GM19025 (cell line): ENCODE data around the gene GOLPH3.
A peak's percentile ranks its signal among the peaks of the same experiment; 100 is the strongest.
"Not testable (repeated sequence)": the region's sequence is repeated elsewhere in the genome, so short reads cannot be mapped to it uniquely, and the experiment has no call there.

Source experiments
- ATAC-seq: cut with Tn5 transposase; IDR thresholded peaks from one replicate; pipeline ENCODE4 v1.9.1; 2021; ENCODE audit warnings: mild to moderate bottlenecking, low read depth, moderate library complexity; ENCODE audit not compliant: unreplicated experiment

The GOLPH3 gene

DNA sequence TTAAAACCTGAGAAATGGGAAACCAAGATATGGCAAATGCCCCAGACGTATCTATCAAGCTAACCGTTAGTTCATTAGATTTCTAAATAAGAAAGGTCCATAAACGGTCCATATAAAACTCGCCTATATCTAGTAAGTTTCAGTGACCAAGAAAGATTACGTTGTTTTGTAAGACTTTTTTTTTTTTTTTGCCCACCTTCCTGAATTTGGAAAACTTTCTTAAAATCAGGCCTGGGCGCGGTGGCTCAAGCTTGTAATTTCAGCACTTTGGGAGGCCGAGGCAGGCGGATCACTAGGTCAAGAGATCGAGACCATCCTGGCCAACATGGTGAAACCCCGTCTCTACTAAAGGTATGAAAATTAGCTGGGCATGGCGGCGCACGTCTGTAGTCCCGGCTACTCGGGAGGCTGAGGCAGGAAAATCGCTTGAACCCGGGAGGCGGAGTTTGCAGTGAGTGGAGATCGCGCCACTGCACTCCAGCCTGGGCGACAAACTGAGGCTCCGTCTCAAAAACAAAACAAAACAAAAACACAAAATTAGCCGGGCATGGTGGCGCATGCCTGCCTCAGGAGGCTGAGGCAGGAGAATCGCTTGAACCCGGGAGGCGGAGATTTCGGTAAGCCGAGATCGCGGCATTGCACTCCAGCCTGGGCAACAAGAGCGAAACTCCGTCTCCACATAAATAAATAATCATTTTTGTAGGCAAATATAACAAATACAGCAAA lies 1.8 kb downstream of the GOLPH3 start:
- ATAC-seq: not testable (repeated sequence)

DNA sequence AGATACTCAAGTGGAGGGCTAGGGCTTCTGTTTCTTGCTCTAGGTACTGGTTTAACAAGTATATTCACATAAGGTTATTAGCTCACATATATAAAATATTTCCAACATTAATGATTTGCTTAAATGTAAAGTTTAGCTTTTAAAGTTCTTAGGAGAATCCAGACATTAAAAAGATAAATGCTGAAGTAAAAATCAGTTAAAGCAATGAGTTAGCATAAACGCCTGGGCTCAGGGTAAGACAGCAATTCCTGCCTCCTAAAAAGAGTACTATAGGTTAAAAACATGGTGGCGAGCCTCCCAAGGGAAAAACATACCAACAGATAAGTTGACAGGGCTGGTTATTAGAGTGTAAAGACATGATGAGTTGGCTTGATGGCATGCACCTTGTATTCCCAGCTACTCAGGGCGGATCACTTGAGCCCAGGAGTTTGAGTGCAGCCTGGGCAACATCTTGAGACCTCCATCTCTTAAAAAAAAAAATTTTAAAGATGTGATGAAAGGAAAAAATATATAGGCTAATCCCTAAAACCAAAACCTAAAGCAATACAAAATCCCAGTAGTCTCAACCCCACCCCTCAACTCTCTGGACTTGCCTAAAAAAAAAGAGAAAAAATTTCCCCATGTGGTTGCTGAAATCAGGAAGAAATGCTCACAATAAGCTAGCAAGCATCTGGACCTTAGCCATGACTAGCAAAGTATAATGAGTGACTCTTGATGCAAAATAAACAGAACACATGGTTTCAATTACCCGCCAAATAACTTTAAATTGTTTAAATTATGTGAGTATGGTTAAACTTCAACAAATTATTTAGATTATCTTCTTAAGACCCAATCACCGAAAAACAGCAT lies 3.6 kb downstream of the GOLPH3 start:
- ATAC-seq: no peak

DNA sequence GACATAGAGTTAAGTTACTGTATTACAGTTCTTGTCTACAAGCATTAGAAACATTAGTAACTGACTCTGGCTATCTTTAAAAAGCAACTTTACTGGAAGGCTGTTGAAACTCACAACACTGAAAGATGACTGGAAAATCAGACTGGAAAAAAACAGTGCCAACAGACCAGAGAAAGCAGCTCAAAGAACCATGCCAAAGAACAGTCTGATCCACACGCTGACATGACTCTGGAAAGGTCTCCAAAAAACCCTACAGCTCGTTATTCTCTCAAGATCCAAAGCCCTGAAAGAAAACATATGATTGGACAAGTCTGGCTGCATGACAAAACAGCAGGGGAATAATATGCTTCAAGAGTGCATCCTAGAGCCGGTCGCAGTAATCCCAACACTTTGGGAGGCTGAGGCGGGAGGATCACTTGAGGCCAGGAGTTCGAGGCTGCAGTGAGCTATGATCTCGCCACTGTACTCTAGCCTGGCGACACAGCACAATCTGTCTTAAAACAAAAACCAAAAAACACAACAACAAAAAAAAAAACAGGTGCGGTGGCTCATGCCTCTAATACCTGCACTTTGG lies 5.6 kb downstream of the GOLPH3 start:
- no peak for ATAC-seq

DNA sequence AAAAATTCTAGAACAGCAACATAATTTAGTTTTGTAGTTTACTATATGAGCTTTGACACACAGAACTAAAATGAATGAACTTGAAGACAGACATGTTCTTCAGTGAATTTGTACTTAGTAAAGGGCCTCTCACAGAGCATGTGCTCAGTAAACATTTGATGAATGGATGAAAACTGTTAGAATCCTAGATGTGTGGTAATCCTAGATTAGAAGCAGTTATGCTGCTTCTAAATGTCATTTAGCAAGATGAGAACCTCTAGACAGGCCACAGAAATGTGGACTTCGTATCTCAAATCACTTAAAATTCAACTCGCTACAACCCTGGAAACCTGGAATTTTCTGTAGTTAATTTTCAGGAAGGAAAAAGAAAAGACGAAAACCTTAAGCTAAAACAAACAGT lies 8.5 kb downstream of the GOLPH3 start:
- no peak for ATAC-seq

DNA sequence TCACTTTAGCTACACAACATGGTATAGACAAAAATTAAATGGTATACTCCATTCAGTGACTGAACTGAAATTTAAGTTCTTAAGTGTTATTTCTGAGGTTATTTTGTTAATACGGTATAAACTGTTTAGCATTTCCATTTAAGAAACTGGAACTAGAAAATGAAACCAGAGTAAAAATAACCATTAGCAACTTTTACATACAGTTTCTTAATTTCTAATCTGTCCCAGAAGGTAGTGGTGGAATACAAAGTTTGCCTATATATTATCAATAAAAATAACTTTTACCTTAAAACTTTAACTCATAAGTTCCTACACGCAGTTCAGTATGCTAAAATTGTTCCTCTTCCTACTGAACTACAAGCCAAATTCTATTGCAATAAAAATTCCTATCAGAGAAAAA lies 10.3 kb downstream of the GOLPH3 start:
- ATAC-seq: peak; percentile 48

DNA sequence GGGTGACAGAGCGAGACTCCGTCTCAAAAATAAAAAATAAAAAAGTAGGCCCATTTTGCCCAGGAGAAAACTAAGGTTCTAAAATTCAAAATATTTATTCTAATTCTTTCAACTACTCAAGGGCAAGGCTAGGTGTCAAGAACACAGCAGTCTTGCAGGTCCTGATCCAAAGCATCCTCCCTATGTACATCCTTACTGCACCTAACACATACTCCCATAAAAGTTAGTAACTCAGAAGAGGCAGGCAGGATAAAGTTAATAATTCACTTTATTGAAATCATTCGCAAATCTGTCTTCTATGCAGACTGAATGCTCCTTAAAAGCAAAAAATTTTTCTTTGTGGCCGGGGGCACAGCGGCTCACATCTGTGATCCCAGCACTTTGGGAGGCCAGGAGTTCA lies 11.1 kb downstream of the GOLPH3 start:
- no peak for ATAC-seq

DNA sequence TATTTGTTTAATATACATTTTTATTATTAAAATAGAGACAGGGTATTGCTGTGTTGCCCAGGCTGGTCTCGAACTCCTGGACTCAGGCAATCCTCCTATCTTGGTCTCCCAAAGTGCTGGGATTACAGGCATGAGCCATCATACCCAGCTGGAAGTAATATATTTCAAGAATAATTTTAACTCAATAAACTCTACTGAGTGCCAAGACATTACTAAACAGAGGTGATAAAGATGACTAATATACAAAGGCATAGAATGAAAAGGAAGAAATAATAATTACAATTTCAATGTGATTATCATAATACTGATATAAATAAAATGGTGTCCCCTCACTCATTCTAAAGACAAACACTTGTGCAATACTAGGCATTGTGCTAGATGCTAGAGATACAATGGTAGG lies 13.9 kb downstream of the GOLPH3 start:
- ATAC-seq: no peak

DNA sequence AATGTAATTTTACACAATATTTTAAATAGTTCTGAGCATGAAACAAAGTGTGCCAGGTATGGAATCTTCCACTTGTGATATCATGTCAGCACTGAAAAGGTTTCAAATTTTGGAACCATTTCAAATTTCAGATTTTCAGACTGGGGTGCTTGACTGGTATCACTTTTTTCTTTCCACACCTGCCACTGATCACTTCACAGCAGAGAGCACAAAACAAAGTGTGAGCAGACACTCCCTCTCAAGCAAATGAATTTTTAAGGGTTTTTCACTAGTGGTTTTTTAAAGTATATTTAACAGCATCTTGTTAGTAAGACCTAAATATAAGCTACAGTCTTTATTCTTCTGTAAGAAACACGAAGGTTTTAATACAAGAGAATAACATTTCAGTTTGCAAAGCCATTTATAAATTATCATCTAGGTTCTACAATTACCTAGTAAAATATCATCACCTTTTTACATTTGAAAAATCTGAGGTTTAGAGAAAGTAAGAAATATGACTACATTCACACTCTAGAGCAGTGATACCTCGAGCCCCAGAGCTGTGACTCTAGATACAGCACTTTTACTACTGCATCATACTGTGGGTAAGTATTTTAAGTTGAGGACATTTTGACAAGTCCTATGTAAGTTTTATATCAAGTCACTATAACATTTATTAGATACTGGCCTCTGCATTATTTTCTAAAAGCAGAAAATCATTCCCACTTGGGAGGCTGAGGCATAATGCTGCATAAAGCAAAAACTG lies 14.6 kb downstream of the GOLPH3 start:
- ATAC-seq: no peak

DNA sequence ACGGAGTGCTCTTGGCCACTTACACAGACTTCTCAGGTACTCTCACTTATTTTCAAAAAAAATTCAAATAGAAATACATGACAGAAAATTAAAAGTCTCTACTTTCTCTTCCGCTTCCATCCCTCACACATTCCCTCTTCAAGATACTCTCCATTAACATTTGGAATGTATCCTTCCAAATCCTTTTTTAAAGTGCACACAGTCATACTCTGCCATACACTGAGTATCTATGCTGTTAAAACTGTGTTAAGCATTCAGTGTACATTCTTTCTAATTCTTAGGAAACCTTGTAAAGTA lies 15.5 kb downstream of the GOLPH3 start:
- ATAC-seq: no peak

DNA sequence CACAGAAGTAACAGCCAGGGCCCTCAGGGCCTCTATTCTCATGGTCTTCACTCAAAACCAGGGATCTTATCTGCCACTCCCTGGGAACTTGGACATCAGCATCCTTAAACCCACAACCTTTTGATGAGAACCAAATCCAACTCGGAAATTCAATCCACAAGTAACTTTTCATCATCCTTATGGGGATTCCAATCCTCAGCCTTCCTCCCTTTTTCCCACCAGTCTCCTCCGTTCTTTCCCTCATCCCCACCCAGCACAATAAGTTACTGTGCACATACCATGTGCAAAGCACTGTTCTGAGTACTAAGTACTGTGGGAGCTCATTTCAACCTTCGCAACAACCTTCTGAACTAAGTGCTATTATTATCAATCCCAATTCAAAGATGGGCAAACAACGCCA lies 17.0 kb downstream of the GOLPH3 start:
- ATAC-seq: no peak

DNA sequence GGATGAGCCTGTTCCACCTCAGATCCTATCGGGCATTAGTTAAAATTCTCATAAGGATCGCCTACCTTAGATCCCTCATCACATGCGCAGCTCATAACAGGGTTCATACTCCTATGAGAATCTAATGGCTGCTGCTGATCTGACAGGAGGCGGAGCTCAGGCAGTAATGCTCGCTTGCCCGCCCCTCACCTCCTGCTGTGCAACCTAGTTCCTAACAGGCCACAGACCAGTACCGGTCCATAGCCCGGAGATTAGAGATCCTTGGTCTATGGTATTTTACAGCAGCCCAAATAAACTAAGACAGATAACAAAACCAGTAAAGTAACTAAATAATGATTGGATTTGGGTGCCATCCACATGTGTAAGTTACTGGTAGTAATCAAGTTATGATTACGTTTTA lies 17.5 kb downstream of the GOLPH3 start:
- no peak for ATAC-seq

DNA sequence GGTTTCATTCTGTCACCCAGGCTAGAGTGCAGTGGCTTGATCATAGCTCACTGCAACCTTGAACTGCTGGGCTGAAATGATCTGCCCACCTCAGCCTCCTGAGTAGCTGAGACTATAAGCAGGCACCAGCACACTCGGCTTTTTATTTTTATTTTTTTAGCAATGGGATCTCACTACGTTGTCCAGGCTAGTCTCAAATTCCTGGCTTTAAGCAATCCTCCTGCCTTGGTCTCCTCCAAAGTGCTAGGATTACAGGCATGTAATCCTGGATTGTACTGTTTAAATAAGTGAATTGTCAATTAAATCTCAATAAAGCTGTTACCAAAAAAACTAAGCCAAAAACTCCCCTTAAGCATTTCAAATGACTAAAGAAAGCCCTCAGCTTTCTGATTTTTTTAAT lies 18.9 kb downstream of the GOLPH3 start:
- no peak for ATAC-seq

DNA sequence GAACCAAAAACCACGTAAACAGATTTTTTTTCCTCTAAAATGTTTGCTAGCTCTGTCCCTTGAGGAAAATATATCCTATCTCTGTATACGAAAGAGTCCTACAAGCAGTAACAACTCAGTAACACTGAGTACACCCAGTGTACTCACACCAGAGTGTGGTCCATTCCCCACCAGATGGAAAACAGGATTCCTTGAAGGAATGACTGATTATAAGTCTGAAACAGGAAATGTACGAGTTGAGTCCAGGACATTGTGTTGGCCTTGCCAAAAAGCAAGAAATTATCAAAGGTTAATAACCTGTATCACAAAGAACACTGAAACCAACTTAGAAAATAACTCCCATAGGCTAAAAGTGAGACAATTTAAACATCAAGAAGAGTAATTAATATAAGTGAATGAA lies 20.4 kb downstream of the GOLPH3 start:
- ATAC-seq: no peak

DNA sequence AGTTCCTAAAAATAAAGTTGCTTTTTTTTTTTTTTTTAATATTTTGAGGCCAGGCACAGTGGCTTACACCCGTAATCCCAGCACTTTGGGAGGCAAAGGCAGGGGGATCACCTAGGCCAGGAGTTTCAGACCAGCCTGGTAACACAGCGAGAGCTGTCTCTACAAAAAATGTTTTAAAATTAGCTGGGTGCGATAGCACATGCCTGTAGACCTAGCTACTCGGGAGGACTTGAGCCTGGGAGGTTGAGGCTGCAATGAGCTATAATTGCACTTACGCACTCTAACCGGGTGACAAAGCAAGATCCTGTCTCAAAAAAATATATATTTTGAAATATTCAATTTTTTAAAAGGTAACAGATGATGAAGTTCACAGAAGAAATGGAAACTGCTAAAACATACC lies 22.9 kb downstream of the GOLPH3 start:
- no peak for ATAC-seq

DNA sequence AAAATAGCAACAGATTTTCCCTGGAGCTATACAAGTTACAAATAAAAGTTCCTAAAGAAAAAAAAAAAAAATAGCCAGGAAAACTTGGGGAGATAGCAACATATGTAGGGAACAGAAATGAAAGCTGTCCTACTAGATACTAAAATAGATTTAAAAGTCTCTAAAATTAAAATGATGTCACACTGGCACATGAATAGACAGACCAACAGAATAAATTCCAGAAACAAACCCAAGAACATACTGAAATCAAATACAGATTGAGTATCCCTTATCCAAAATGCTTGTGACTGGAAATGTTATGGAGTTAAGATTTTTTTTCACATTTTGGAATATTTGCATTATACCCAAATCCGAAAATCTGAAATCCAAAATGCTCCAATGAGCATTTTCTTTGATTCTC lies 23.8 kb downstream of the GOLPH3 start:
- no peak for ATAC-seq

DNA sequence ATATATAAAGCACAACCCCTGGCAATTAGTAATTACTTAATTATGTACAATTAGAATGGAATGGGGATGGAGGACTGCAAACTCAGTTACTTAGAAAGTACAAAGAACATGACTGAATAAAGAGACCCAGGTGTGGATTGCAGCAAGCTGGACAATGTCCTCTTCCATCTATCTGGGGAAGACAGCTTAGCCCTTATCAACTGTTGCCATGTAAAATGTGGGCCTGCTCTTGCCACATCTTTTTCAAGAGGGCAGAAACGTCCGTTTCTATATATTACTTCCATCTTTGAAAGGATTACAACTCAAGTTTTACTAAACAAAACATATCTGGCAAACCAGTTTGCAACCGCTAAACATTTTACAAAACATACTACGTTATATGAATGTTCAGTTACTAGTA lies 26.2 kb downstream of the GOLPH3 start:
- ATAC-seq: no peak

DNA sequence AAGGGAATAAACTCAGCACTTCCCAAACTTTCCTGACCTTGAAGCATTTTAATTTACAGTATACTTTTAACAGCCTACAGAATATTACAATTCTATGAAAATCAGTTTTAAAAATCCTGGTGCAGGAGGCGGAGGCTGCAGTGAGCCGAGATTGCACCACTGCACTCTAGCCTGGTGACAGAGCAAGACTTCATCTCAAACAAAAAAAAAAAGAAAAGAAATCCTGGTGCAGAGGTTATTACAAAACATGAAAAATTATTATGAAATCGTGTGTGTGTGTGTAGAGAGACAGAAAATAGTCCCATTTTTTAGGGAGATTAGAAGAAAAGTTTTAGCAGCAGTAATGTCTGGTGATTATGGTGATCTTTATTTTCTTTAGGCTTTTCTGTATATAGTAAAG lies 26.9 kb downstream of the GOLPH3 start:
- no peak for ATAC-seq

DNA sequence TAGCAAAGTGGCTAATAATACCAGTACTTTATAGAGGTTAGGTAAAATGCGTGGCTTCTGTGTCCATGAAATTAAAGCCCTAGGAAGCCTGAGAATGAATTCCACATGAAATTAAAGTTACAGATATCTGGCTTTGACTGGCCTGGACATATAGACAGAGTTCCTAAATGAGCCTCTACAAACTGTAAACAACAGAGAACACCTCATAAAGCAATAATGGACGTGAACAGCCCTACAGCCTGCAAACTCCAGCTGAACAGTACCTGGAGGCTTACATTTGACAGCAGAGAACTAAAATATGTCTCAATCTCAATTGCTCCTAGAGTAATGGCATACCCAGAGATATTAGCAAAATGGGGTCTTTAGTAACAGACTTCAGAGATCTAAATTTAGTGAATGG lies 28.7 kb downstream of the GOLPH3 start:
- no peak for ATAC-seq

DNA sequence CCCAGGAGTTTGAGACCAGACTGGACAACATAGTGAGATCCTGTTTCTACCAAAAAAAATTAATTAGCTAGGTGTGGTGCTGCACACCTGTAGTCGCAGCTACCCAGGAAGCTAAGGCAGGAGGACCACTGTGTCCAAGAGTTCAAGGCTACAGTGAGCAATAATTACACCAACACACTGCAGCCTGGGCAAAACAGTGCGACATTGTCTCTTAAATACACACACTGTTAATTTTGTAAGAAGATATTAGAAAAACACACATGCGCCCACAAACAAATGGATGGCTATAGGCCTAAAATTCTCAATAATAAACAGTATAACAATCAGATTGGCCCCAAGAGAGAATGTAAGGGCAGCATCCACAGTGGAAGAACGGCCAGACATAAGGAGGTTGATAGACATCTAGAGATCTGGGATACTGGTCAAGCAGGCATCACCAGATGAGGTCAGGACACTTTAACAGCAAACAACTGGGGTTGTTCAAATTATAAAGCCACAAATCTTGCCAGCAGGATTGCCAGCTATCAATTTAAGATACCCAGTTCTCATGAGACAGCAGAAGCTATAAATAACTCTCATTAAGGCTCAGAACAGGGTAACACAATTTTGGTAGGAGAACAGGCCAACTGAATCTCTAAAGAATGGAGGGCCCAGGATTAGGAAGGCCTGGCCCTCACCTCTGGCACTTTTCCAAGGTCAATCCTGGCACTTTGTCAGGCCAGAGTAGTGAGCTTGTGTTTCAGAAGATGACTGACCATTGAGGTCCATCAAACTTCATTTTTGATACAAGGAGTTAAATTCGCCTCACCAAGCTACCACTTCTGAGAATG lies 29.5 kb downstream of the GOLPH3 start:
- ATAC-seq: no peak

DNA sequence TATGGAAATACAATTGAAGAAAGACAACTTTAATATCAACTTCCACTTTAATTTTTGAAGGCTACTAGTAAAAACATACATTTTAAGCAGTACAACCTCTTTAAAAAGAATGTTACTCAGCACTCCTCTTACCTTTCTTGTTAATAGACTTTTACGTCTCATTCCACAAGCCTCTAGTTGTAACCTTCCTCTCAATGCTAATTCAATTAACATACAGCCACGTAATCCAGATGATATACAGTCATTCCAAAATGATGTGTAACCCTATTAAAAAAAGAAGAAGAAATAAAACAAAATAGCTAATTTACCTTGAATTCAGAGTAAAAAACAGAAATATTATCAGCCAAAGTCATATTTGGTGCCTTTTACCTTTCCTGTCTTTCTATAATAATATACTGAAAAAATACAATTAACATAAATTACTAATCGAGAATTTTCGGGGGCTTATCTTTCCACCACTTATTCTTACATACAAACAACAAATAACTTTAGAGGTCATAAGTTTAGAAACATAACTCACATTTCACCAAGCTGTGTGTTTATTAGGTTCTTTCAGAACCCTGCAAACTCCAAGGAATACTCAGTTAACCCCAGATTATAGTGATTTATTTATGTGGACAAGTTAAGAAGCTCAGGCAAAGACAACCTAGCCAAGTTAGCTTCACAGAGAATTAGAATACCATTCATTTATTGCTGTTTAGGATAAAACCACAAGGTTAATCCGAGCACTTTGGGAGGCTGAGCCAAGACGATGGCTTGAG lies 30.3 kb downstream of the GOLPH3 start:
- ATAC-seq: no peak
